Heart left ventricle (tissue), 13 donors: ENCODE results near the gene NIT2.
A peak's percentile ranks its signal among the peaks of the same experiment; 100 is the strongest.

Experiments used
- CTCF ChIP-seq, 12 donors: fragments of 200-600 bp; sonication (generic) in 4 of 12; IDR thresholded peaks; one replicate each; pipeline versions ENCODE4 v1.5.0 to v1.8.0; 2018 to 2022; ENCODE audit warnings: antibody characterized with exemption in 12 of 12, mild to moderate bottlenecking in 5 of 12
- POLR2A ChIP-seq, 2 donors: fragments of 450-650 bp; IDR thresholded peaks; one replicate each; pipeline ENCODE4 v1.6.1; 2017; ENCODE audit warnings: antibody characterized with exemption in 2 of 2, mild to moderate bottlenecking in 2 of 2, moderate library complexity in 2 of 2
- donor health status: ischemic (EF 13 %, LVEDD 7.1; RV severe dilation, severe dysfunction).
- donor health status: DM: no; HTN: yes; CAD: no.
- donor health status: DM: no; HTN: no; CAD: no.
- donor health status: ischemic (EF 25% LVEDD 6.9; RV normal size, moderate dysfunction).
- donor health status: ischemic (EF 25% LVEDD 5.7; RV mildly dilated, moderate dysfunction).
- donor health status: ischemic (EF 35%, LVEDD 5.7; RV mildly dilated, moderate dysfunction).
- donor health status: nonischemic (EF 11% LVEDD 7.7; RV severe dilation, severe dysfunction).
- donor health status: DM: yes; HTN: yes; CAD: no.
- donor health status: PGD.
- donor health status: ischemic (EF 29% LVEDD 5.4; RV normal size, mild dysfunction).
- donor health status: nonischemic (EF 23%, LVEDD 6.1; RV moderate dilation, normal function).

- TF ChIP-seq CTCF (IDR thresholded peaks at IDR 0.05) (peak; percentile 47 to 76 (median 62)), POLR2A (IDR thresholded peaks at IDR 0.05) (no peak)
Observed at GRCh38 chr3:100316641-100317069, 17.9 kb upstream of the NIT2 start.
